Hepatocyte (in vitro differentiated cells): ENCODE data around the gene CAB39L.

Source experiments
- CTCF ChIP-seq: fragments of 200-600 bp; sonication (generic); IDR thresholded peaks from 2 replicates; pipeline ENCODE4 v1.5.1; 2016; ENCODE audit warnings: antibody characterized with exemption, mild to moderate bottlenecking; ENCODE audit not compliant: poor library complexity
- EZH2 ChIP-seq: fragments of 200-600 bp; sonication (generic); IDR thresholded peaks from 2 replicates; pipeline ENCODE4 v1.6.1; 2016; ENCODE audit warnings: antibody characterized with exemption, mild to moderate bottlenecking, borderline replicate concordance
- EZH2phosphoT487 ChIP-seq: fragments of 200-600 bp; sonication (generic); IDR thresholded peaks from one replicate; pipeline ENCODE4 v1.6.1; 2018; ENCODE audit warnings: antibody characterized with exemption, mild to moderate bottlenecking, low read depth, moderate library complexity; ENCODE audit not compliant: unreplicated experiment, severe bottlenecking

- TF ChIP-seq CTCF (no peak), EZH2 (no peak), EZH2phosphoT487 (no peak)
Observed at GRCh38 chr13:49319951-49320350, 123.9 kb downstream of the CAB39L start.
